H9 (cell line): ENCODE results near the gene RPL34. TPM values are rescaled to one million over a fixed set of nuclear protein-coding genes. Genes with fewer than 3 reads are reported as not detected.

ENCODE experiments used
- DNase-seq: peaks from one replicate; pipeline ENCODE4 v3.0.0-alpha.2; 2017
- H2AFZ ChIP-seq: one replicate; pipeline ENCODE4 v1.6.1; 2013; ENCODE audit warnings: mild to moderate bottlenecking, low read length, control low read depth, moderate library complexity
- H2AK5ac ChIP-seq: 2 replicates; pipeline ENCODE4 v1.6.1; 2013; ENCODE audit warnings: low read length, control low read depth, mixed read lengths; ENCODE audit not compliant: insufficient read length
- H2BK120ac ChIP-seq: one replicate; pipeline ENCODE4 v1.6.1; 2013; ENCODE audit warnings: low read depth, mild to moderate bottlenecking, low read length, control low read depth, inconsistent platforms; ENCODE audit not compliant: poor library complexity, severe bottlenecking
- H2BK12ac ChIP-seq: 2 replicates; pipeline ENCODE4 v1.6.1; 2013; ENCODE audit warnings: low read length, control low read depth, mixed read lengths, low read depth; ENCODE audit not compliant: insufficient read length
- H2BK15ac ChIP-seq: 2 replicates; pipeline ENCODE4 v1.6.1; 2013; ENCODE audit warnings: low read depth, low read length, control low read depth
- H2BK20ac ChIP-seq: one replicate; pipeline ENCODE4 v1.6.1; 2013; ENCODE audit warnings: low read depth, mild to moderate bottlenecking, low read length, control low read depth, inconsistent platforms; ENCODE audit not compliant: poor library complexity, severe bottlenecking
- H2BK5ac ChIP-seq: 2 replicates; pipeline ENCODE4 v1.6.1; 2013; ENCODE audit warnings: low read length, control low read depth, mixed read lengths; ENCODE audit not compliant: insufficient read length
- H3K14ac ChIP-seq: 2 replicates; pipeline ENCODE4 v1.6.1; 2013; ENCODE audit warnings: low read length, control low read depth; ENCODE audit not compliant: insufficient read depth
- H3K18ac ChIP-seq: 2 replicates; pipeline ENCODE4 v1.6.1; 2013; ENCODE audit warnings: low read depth, mild to moderate bottlenecking, mixed read lengths, low read length, control low read depth; ENCODE audit not compliant: insufficient read length
- H3K23ac ChIP-seq: 2 replicates; pipeline ENCODE4 v1.6.1; 2013; ENCODE audit warnings: low read length, control low read depth, mixed read lengths, low read depth; ENCODE audit not compliant: insufficient read length
- H3K23me2 ChIP-seq: 2 replicates; pipeline ENCODE4 v1.6.1; 2013; ENCODE audit warnings: low read depth, mild to moderate bottlenecking, mixed read lengths, low read length, control low read depth; ENCODE audit not compliant: insufficient read length, poor library complexity, severe bottlenecking
- H3K27ac ChIP-seq: 2 replicates; pipeline ENCODE4 v1.5.1; 2013; ENCODE audit warnings: low read length, control low read depth, mixed read lengths, low read depth; ENCODE audit not compliant: insufficient read length
- H3K27me3 ChIP-seq: 2 replicates; pipeline ENCODE4 v1.6.1; 2013; ENCODE audit warnings: low read length, control low read depth, inconsistent platforms; ENCODE audit not compliant: insufficient read depth
- H3K4ac ChIP-seq: 2 replicates; pipeline ENCODE4 v1.6.1; 2013; ENCODE audit warnings: low read depth, mild to moderate bottlenecking, control low read depth, inconsistent platforms, low read length, moderate library complexity
- H3K4me1 ChIP-seq: 2 replicates; pipeline ENCODE4 v1.6.1; 2013; ENCODE audit warnings: low read length, control low read depth, inconsistent platforms; ENCODE audit not compliant: insufficient read depth
- H3K4me2 ChIP-seq: 2 replicates; pipeline ENCODE4 v1.6.1; 2013; ENCODE audit warnings: low read length, control low read depth, mixed read lengths; ENCODE audit not compliant: insufficient read length, insufficient read depth
- H3K56ac ChIP-seq: 2 replicates; pipeline ENCODE4 v1.6.1; 2013; ENCODE audit warnings: low read depth, mild to moderate bottlenecking, mixed read lengths, low read length, control low read depth; ENCODE audit not compliant: insufficient read length
- H3K79me1 ChIP-seq: 2 replicates; pipeline ENCODE4 v1.6.1; 2013; ENCODE audit warnings: low read depth, mild to moderate bottlenecking, moderate library complexity, low read length, control low read depth, inconsistent platforms; ENCODE audit not compliant: insufficient read depth, poor library complexity, severe bottlenecking
- H3K79me2 ChIP-seq: 2 replicates; pipeline ENCODE4 v1.6.1; 2013; ENCODE audit warnings: low read length, control low read depth, inconsistent platforms; ENCODE audit not compliant: insufficient read depth
- H3K9ac ChIP-seq: 2 replicates; pipeline ENCODE4 v1.6.1; 2013; ENCODE audit warnings: low read length, control low read depth, mixed read lengths; ENCODE audit not compliant: insufficient read length; ENCODE audit errors: extremely low read depth
- H3K9me3 ChIP-seq: one replicate; pipeline ENCODE4 v1.6.1; 2013; ENCODE audit warnings: low read depth, low read length, inconsistent platforms; ENCODE audit not compliant: control insufficient read depth
- H3T11ph ChIP-seq: one replicate; pipeline ENCODE4 v1.6.1; 2013; ENCODE audit warnings: mild to moderate bottlenecking, low read length, control low read depth, inconsistent platforms
- H4K20me1 ChIP-seq: one replicate; pipeline ENCODE4 v1.6.1; 2013; ENCODE audit not compliant: control insufficient read depth, insufficient read length, insufficient read depth
- H4K5ac ChIP-seq: 2 replicates; pipeline ENCODE4 v1.6.1; 2013; ENCODE audit warnings: low read depth, mild to moderate bottlenecking, mixed read lengths, low read length, control low read depth; ENCODE audit not compliant: insufficient read length
- H4K8ac ChIP-seq: replicated peaks from 2 replicates; pipeline ENCODE4 v1.6.1; 2013; ENCODE audit warnings: low read length, control low read depth, mixed read lengths, low read depth; ENCODE audit not compliant: insufficient read length
- H4K91ac ChIP-seq: 2 replicates; pipeline ENCODE4 v1.6.1; 2013; ENCODE audit warnings: low read depth, mild to moderate bottlenecking, moderate library complexity, mixed read lengths, low read length, control low read depth; ENCODE audit not compliant: insufficient read length
- H3K27ac Mint-ChIP-seq, 3 experiments: 2 replicates in 2 of 3; 3 replicates in 1 of 3; pipeline ENCODE4 v1.8.0; 2020 to 2021; ENCODE audit warnings: mixed read lengths in 3 of 3, mild to moderate bottlenecking in 1 of 3, moderate library complexity in 1 of 3
- H3K27me3 Mint-ChIP-seq: 2 replicates; pipeline ENCODE4 v1.8.0; 2021; ENCODE audit warnings: low read depth, mild to moderate bottlenecking, moderate library complexity, mixed read lengths
- H3K36me3 Mint-ChIP-seq, 3 experiments: 2 replicates in 2 of 3; 3 replicates in 1 of 3; pipeline ENCODE4 v1.8.0; 2020 to 2021; ENCODE audit warnings: low read depth in 3 of 3, mixed read lengths in 3 of 3; ENCODE audit not compliant: insufficient read depth in 1 of 3
- H3K4me1 Mint-ChIP-seq, 2 experiments: 2 replicates each; pipeline ENCODE4 v1.8.0; 2020; ENCODE audit warnings: mixed read lengths in 2 of 2
- H3K4me3 Mint-ChIP-seq, 2 experiments: 2 replicates in 1 of 2; 3 replicates in 1 of 2; pipeline ENCODE4 v1.8.0; 2020 to 2021; ENCODE audit warnings: mild to moderate bottlenecking in 2 of 2, mixed read lengths in 2 of 2, moderate library complexity in 1 of 2
- H3K9me3 Mint-ChIP-seq, 2 experiments: 2 replicates in 1 of 2; 3 replicates in 1 of 2; pipeline ENCODE4 v1.8.0; 2020; ENCODE audit warnings: mild to moderate bottlenecking in 2 of 2, mixed read lengths in 2 of 2, moderate library complexity in 1 of 2
- CTCF ChIP-seq: fragments of 200-600 bp; sonication (generic); conservative IDR thresholded peaks from 3 replicates; pipeline ENCODE4 v1.8.0; 2021; ENCODE audit warnings: antibody characterized with exemption, mild to moderate bottlenecking
- WGBS: extraction: QIAGEN DNeasy Blood & Tissue Kit; methylation state at CpG from one replicate; pipeline ENCODE4 v1.1.7; 2013; ENCODE audit warnings: missing lambda C conversion rate, low lambda C conversion rate, mixed read lengths; ENCODE audit not compliant: insufficient read length; ENCODE audit errors: extremely low coverage; 5-methylcytosine and 5-hydroxymethylcytosine counted together
- total RNA-seq: library from RNA; stranded (reverse); gene quantifications from 2 replicates; pipeline ENCODE4 v1.2.1, GENCODE V29; 2021

The RPL34 gene
- total RNA-seq, 1 experiment from 2014 or later = 1,375 TPM

- Mint-ChIP-seq H3K4me3 (no peak overlapping the region; a peak in 1 of 5 replicates), H3K9me3 (0 out of 5 replicates have a peak, but pooled peaks cover 0 to 3% of the 10 kb centered on the region in 2 experiments), H3K36me3 (peaks cover 55 to 84% (median 68%) of the 10 kb centered on the region in 3 experiments), H3K27me3 (no peaks in the 10 kb centered on the region), H3K27ac (peak overlapping the region in 2 of 3 experiments; percentile 50 to 72; a peak in 3 of 7 replicates), H3K4me1 (peaks cover 23 to 28% of the 10 kb centered on the region in 2 experiments)
- H3K4me2 ChIP-seq = no peak overlapping the region
- H3K9ac ChIP-seq = no peak overlapping the region
- no peak overlapping the region for H2AK5ac ChIP-seq
- peaks cover 3% of the 10 kb centered on the region for H3K79me1 ChIP-seq
- H3K9me3 ChIP-seq = no peaks in the 10 kb centered on the region
- no peak overlapping the region for H3T11ph ChIP-seq
- H3K4ac ChIP-seq = no peak overlapping the region
- no peak overlapping the region for H3K27ac ChIP-seq
- no peak overlapping the region for H2BK5ac ChIP-seq
- H4K8ac ChIP-seq = no peak overlapping the region
- no peaks in the 10 kb centered on the region for H3K4me1 ChIP-seq
- H2AFZ ChIP-seq = no peak overlapping the region
- no CpG with 5 or more reads among the region's 2 CpGs for WGBS
- H2BK12ac ChIP-seq = no peak overlapping the region
- H2BK120ac ChIP-seq = no peak overlapping the region
- H2BK15ac ChIP-seq = no peak overlapping the region
- peaks cover 15% of the 10 kb centered on the region; the same call in 1 of the 2 replicates for H3K79me2 ChIP-seq
- H3K18ac ChIP-seq = no peak overlapping the region
- TF ChIP-seq CTCF = no peak
- H4K91ac ChIP-seq = no peak overlapping the region
- H3K23ac ChIP-seq = no peak overlapping the region
- H4K20me1 ChIP-seq = no peaks in the 10 kb centered on the region
- no peak overlapping the region for H4K5ac ChIP-seq
- H3K27me3 ChIP-seq = no peaks in the 10 kb centered on the region
- DNase-seq = no peak
- no peak overlapping the region for H3K56ac ChIP-seq
- H2BK20ac ChIP-seq = no peak overlapping the region
- H3K14ac ChIP-seq = no peak overlapping the region
- H3K23me2 ChIP-seq = peaks cover 8% of the 10 kb centered on the region
Measured at GRCh38 chr4:108624263-108625056, 4.1 kb downstream of the RPL34 start.
